ENCODE results near the gene FAM118A. TPM values are rescaled to one million over a fixed set of nuclear protein-coding genes. Genes with fewer than 3 reads are reported as not detected.

The FAM118A gene
- total and polyA plus RNA-seq, 9 of the 15 experiments (the other 6 are each of a cell fraction or from before 2014, with no cell fraction given), result 17.0 to 223 (median 59.4) TPM

DNA sequence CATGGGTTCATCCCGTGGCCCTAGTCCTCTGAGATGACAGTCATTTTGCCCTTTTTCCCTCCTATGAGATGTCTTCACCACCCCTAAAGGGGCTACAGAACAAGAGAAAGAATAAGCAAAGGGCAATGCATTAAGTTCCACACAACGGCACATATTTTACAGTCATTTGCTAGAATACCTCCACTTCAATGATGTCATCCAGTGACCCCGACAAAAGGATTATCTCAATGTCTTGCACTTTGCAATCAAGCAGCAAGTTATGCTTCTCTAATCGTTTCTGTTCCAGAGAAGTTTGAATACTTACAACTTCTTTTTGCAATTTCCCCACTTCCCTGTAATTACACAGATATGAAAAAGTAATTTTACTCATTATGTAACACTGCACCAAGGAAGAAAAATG is 49.9 kb downstream of the FAM118A start (continued):
- TF ChIP-seq, protein P1, sequence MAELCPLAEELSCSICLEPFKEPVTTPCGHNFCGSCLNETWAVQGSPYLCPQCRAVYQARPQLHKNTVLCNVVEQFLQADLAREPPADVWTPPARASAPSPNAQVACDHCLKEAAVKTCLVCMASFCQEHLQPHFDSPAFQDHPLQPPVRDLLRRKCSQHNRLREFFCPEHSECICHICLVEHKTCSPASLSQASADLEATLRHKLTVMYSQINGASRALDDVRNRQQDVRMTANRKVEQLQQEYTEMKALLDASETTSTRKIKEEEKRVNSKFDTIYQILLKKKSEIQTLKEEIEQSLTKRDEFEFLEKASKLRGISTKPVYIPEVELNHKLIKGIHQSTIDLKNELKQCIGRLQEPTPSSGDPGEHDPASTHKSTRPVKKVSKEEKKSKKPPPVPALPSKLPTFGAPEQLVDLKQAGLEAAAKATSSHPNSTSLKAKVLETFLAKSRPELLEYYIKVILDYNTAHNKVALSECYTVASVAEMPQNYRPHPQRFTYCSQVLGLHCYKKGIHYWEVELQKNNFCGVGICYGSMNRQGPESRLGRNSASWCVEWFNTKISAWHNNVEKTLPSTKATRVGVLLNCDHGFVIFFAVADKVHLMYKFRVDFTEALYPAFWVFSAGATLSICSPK (IDR thresholded peaks at IDR 0.05; ENCODE audit: borderline replicate concordance), result no peak
- TF ChIP-seq, protein P2, sequence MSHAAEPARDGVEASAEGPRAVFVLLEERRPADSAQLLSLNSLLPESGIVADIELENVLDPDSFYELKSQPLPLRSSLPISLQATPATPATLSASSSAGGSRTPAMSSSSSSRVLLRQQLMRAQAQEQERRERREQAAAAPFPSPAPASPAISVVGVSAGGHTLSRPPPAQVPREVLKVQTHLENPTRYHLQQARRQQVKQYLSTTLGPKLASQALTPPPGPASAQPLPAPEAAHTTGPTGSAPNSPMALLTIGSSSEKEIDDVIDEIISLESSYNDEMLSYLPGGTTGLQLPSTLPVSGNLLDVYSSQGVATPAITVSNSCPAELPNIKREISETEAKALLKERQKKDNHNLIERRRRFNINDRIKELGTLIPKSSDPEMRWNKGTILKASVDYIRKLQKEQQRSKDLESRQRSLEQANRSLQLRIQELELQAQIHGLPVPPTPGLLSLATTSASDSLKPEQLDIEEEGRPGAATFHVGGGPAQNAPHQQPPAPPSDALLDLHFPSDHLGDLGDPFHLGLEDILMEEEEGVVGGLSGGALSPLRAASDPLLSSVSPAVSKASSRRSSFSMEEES (CRISPR knock-in tag; IDR thresholded peaks at IDR 0.05), result no peak
- TF ChIP-seq, protein P3, sequence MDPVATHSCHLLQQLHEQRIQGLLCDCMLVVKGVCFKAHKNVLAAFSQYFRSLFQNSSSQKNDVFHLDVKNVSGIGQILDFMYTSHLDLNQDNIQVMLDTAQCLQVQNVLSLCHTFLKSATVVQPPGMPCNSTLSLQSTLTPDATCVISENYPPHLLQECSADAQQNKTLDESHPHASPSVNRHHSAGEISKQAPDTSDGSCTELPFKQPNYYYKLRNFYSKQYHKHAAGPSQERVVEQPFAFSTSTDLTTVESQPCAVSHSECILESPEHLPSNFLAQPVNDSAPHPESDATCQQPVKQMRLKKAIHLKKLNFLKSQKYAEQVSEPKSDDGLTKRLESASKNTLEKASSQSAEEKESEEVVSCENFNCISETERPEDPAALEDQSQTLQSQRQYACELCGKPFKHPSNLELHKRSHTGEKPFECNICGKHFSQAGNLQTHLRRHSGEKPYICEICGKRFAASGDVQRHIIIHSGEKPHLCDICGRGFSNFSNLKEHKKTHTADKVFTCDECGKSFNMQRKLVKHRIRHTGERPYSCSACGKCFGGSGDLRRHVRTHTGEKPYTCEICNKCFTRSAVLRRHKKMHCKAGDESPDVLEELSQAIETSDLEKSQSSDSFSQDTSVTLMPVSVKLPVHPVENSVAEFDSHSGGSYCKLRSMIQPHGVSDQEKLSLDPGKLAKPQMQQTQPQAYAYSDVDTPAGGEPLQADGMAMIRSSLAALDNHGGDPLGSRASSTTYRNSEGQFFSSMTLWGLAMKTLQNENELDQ (CRISPR knock-in tag; IDR thresholded peaks at IDR 0.05; ENCODE audit: borderline replicate concordance), result no peak
- TF ChIP-seq, protein P4, sequence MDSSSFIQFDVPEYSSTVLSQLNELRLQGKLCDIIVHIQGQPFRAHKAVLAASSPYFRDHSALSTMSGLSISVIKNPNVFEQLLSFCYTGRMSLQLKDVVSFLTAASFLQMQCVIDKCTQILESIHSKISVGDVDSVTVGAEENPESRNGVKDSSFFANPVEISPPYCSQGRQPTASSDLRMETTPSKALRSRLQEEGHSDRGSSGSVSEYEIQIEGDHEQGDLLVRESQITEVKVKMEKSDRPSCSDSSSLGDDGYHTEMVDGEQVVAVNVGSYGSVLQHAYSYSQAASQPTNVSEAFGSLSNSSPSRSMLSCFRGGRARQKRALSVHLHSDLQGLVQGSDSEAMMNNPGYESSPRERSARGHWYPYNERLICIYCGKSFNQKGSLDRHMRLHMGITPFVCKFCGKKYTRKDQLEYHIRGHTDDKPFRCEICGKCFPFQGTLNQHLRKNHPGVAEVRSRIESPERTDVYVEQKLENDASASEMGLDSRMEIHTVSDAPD (CRISPR knock-in tag; IDR thresholded peaks at IDR 0.05), result no peak
- TF ChIP-seq, protein P5, sequence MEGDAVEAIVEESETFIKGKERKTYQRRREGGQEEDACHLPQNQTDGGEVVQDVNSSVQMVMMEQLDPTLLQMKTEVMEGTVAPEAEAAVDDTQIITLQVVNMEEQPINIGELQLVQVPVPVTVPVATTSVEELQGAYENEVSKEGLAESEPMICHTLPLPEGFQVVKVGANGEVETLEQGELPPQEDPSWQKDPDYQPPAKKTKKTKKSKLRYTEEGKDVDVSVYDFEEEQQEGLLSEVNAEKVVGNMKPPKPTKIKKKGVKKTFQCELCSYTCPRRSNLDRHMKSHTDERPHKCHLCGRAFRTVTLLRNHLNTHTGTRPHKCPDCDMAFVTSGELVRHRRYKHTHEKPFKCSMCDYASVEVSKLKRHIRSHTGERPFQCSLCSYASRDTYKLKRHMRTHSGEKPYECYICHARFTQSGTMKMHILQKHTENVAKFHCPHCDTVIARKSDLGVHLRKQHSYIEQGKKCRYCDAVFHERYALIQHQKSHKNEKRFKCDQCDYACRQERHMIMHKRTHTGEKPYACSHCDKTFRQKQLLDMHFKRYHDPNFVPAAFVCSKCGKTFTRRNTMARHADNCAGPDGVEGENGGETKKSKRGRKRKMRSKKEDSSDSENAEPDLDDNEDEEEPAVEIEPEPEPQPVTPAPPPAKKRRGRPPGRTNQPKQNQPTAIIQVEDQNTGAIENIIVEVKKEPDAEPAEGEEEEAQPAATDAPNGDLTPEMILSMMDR (IDR thresholded peaks at IDR 0.05 in 2 of 3, conservative IDR thresholded peaks at IDR 0.05 in 1 of 3; ENCODE audit: insufficient read depth in 2 of 3, low read depth in 1 of 3, low read length in 3 of 3), result no peak

Measured in K562 (cell line).